Activated CD8-positive, alpha-beta T cell treated with anti-CD3 and anti-CD28 coated beads for 36 hours (primary cell): ENCODE measurements around the gene FN1. TPM values are rescaled to one million over a fixed set of nuclear protein-coding genes. Genes with fewer than 3 reads are reported as not detected.

Experiments used
- ATAC-seq: fragments of 200-7000 bp; cut with Tn5 transposase; one replicate; pipeline ENCODE4 v1.10.0; 2021; ENCODE audit warnings: mild to moderate bottlenecking, moderate library complexity
- CTCF ChIA-PET: fragments of 350-600 bp; sonication (Branson Sonifier 250); formaldehyde crosslinking; loops from one replicate; lab custom pipeline; 2021; ENCODE audit warnings: antibody characterized with exemption; lab: Charles Lee
- POLR2A ChIA-PET: fragments of 350-600 bp; sonication (Branson Sonifier 250); formaldehyde crosslinking; loops from one replicate; lab custom pipeline; 2021; ENCODE audit warnings: antibody characterized with exemption; lab: Charles Lee
- DNase-seq: peaks from one replicate; pipeline ENCODE4 v3.0.0-alpha.2; 2020
- H3K27ac Mint-ChIP-seq: one replicate; pipeline ENCODE4 v1.8.0; 2021; ENCODE audit warnings: mild to moderate bottlenecking, mixed read lengths
- H3K27me3 Mint-ChIP-seq: one replicate; pipeline ENCODE4 v1.8.0; 2021; ENCODE audit warnings: mixed read lengths
- H3K36me3 Mint-ChIP-seq: one replicate; pipeline ENCODE4 v1.8.0; 2021; ENCODE audit warnings: low read depth, mixed read lengths
- H3K4me1 Mint-ChIP-seq: one replicate; pipeline ENCODE4 v1.8.0; 2021; ENCODE audit warnings: low read depth, mixed read lengths
- H3K4me3 Mint-ChIP-seq: one replicate; pipeline ENCODE4 v1.8.0; 2021; ENCODE audit warnings: mild to moderate bottlenecking, moderate library complexity, mixed read lengths
- H3K9me3 Mint-ChIP-seq: one replicate; pipeline ENCODE4 v1.8.0; 2021; ENCODE audit warnings: mixed read lengths
- intact Hi-C: fragments of 100-400 bp; cut with micrococcal nuclease; formaldehyde crosslinking; loops from one replicate; pipeline ENCODE4 v1.10.0; 2022
- total RNA-seq, 2 experiments: library from RNA; stranded (reverse); gene quantifications; one replicate each; pipeline ENCODE4 v1.2.3, GENCODE V29; 2021
- TF ChIP-seq, protein P1 (sequence below): fragments of 200-600 bp; IDR thresholded peaks from one replicate; pipeline ENCODE4 v1.8.0; 2022; ENCODE audit warnings: antibody characterized with exemption, mild to moderate bottlenecking

FN1 gene
- total RNA-seq, 2 experiments from 2014 or later = 0.11 TPM; not detected in 1

GRCh38 chr2:215320679-215321078 lies 115.2 kb downstream of the FN1 start:
- Mint-ChIP-seq H3K4me1 (peaks cover 48% of the 10 kb centered on the region), H3K4me3 (no peak overlapping the region), H3K27ac (no peak overlapping the region), H3K9me3 (no peaks in the 10 kb centered on the region), H3K27me3 (no peaks in the 10 kb centered on the region), H3K36me3 (peaks cover 62% of the 10 kb centered on the region)
- no peak for ATAC-seq
- TF ChIP-seq, protein P1, sequence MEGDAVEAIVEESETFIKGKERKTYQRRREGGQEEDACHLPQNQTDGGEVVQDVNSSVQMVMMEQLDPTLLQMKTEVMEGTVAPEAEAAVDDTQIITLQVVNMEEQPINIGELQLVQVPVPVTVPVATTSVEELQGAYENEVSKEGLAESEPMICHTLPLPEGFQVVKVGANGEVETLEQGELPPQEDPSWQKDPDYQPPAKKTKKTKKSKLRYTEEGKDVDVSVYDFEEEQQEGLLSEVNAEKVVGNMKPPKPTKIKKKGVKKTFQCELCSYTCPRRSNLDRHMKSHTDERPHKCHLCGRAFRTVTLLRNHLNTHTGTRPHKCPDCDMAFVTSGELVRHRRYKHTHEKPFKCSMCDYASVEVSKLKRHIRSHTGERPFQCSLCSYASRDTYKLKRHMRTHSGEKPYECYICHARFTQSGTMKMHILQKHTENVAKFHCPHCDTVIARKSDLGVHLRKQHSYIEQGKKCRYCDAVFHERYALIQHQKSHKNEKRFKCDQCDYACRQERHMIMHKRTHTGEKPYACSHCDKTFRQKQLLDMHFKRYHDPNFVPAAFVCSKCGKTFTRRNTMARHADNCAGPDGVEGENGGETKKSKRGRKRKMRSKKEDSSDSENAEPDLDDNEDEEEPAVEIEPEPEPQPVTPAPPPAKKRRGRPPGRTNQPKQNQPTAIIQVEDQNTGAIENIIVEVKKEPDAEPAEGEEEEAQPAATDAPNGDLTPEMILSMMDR = no peak
- ChIA-PET POLR2A (interaction anchor here (1.1 kb wide), 1 partner anchor 9 kb away, joined by 5 read pairs; the partner anchor contains the start of gene ATIC), CTCF (no interaction called here)
- no peak for DNase-seq
- intact Hi-C loops = no loop called here

- Mint-ChIP-seq H3K27me3 (no peaks in the 10 kb centered on the region), H3K4me1 (peaks cover 48% of the 10 kb centered on the region), H3K36me3 (peaks cover 62% of the 10 kb centered on the region), H3K9me3 (no peaks in the 10 kb centered on the region), H3K4me3 (no peak overlapping the region), H3K27ac (peak overlapping the region; percentile 58)
- ATAC-seq (no peak), DNase-seq (no peak)
- ChIA-PET POLR2A (interaction anchor here (1.0 to 1.1 kb wide), 2 partner anchors 9 to 30 kb away, joined by 3 to 5 read pairs; partner anchors contain the start of gene ATIC), CTCF (no interaction called here)
- intact Hi-C loops = no loop called here
- TF ChIP-seq, protein P1 = no peak
Measured at GRCh38 chr2:215320102-215320501, 115.8 kb downstream of the FN1 start.

DNA sequence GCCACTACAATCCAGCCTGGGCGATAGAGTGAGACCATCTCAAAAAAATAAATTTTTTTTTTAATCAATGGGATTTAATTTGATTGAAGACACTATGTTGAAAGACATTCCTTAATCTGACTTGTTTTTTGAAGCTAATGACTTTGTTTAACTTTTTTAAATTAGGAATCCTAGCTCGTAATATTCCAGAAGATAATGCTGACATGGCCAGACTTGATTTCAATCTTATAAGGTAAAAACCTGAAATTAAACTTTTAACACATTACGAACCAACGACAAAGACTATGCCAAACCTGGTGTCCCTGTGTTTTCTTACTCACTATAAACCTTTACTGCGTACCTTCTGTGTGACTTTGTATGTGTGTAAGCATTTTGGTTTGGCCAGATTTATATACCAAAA lies 116.4 kb downstream of the FN1 start:
- intact Hi-C loops = no loop called here
- Mint-ChIP-seq H3K27ac (no peak overlapping the region), H3K27me3 (no peaks in the 10 kb centered on the region), H3K9me3 (no peaks in the 10 kb centered on the region), H3K36me3 (peaks cover 64% of the 10 kb centered on the region), H3K4me3 (no peak overlapping the region), H3K4me1 (peaks cover 52% of the 10 kb centered on the region)
- ChIA-PET POLR2A (interaction anchor here (1.0 to 1.1 kb wide), 2 partner anchors 8 to 30 kb away, joined by 3 to 5 read pairs; partner anchors contain the start of gene ATIC), CTCF (no interaction called here)
- ATAC-seq = no peak
- DNase-seq = no peak
- TF ChIP-seq, protein P1 = no peak

GRCh38 chr2:215316336-215316735 lies 119.5 kb downstream of the FN1 start:
- intact Hi-C loops = no loop called here
- Mint-ChIP-seq H3K4me3 (no peak overlapping the region), H3K27me3 (no peaks in the 10 kb centered on the region), H3K9me3 (no peaks in the 10 kb centered on the region), H3K4me1 (peaks cover 53% of the 10 kb centered on the region), H3K27ac (peak overlapping the region; percentile 30), H3K36me3 (peaks cover 64% of the 10 kb centered on the region)
- DNase-seq = no peak
- no peak for ATAC-seq
- POLR2A ChIA-PET = no interaction called here
- TF ChIP-seq, protein P1 = no peak
- CTCF ChIA-PET = no interaction called here

GRCh38 chr2:215315301-215315700 lies 120.6 kb downstream of the FN1 start:
- TF ChIP-seq, protein P1 = no peak
- intact Hi-C loops = no loop called here
- Mint-ChIP-seq H3K4me1 (peaks cover 47% of the 10 kb centered on the region), H3K4me3 (peak overlapping the region; percentile 29), H3K27me3 (no peaks in the 10 kb centered on the region), H3K9me3 (no peaks in the 10 kb centered on the region), H3K36me3 (peaks cover 58% of the 10 kb centered on the region), H3K27ac (peak overlapping the region; percentile 76)
- POLR2A ChIA-PET = no interaction called here
- DNase-seq (no peak), ATAC-seq (no peak)
- CTCF ChIA-PET = no interaction called here
